Measurements from ENCODE around the gene NUDCD3. TPM values are rescaled to one million over a fixed set of nuclear protein-coding genes. Genes with fewer than 3 reads are reported as not detected.

Gene NUDCD3
- total RNA-seq, 1 donor from 2014 or later = 71.7 TPM

GRCh38 chr7:44470628-44471245 is 19.7 kb downstream of the NUDCD3 start:
- Histone ChIP-seq H3K4me3 (ENCODE audit: low read depth, low read length) (no peak overlapping the region), H3K27me3 (ENCODE audit: control insufficient read depth, insufficient read depth, low read length) (no peaks in the 10 kb centered on the region), H3K36me3 (ENCODE audit: control insufficient read depth, insufficient read depth, low read length) (no peaks in the 10 kb centered on the region)
- no peak for DNase-seq (ENCODE audit: low read depth)
- TF ChIP-seq CTCF (IDR thresholded peaks at IDR 0.05; ENCODE audit: insufficient read depth, low read length, poor library complexity, severe bottlenecking) = no peak

GRCh38 chr7:44470135-44470479 is 20.4 kb downstream of the NUDCD3 start:
- H3K27me3 ChIP-seq (ENCODE audit: control insufficient read depth, insufficient read depth, low read length) = no peaks in the 10 kb centered on the region
- no peaks in the 10 kb centered on the region for H3K36me3 ChIP-seq (ENCODE audit: control insufficient read depth, insufficient read depth, low read length)
- no peak for TF ChIP-seq CTCF (IDR thresholded peaks at IDR 0.05; ENCODE audit: insufficient read depth, low read length, poor library complexity, severe bottlenecking)
- no peak for DNase-seq (ENCODE audit: low read depth)
- no peak overlapping the region for H3K4me3 ChIP-seq (ENCODE audit: low read depth, low read length)

GRCh38 chr7:44469461-44470134 is 20.9 kb downstream of the NUDCD3 start:
- Histone ChIP-seq H3K36me3 (ENCODE audit: control insufficient read depth, insufficient read depth, low read length) (no peaks in the 10 kb centered on the region), H3K27me3 (ENCODE audit: control insufficient read depth, insufficient read depth, low read length) (no peaks in the 10 kb centered on the region), H3K4me3 (ENCODE audit: low read depth, low read length) (no peak overlapping the region)
- no peak for TF ChIP-seq CTCF (IDR thresholded peaks at IDR 0.05; ENCODE audit: insufficient read depth, low read length, poor library complexity, severe bottlenecking)
- DNase-seq (ENCODE audit: low read depth) = no peak

- TF ChIP-seq CTCF (IDR thresholded peaks at IDR 0.05; ENCODE audit: insufficient read depth, low read length, poor library complexity, severe bottlenecking) = no peak
- Histone ChIP-seq H3K4me3 (ENCODE audit: low read depth, low read length) (no peak overlapping the region), H3K36me3 (ENCODE audit: control insufficient read depth, insufficient read depth, low read length) (no peaks in the 10 kb centered on the region), H3K27me3 (ENCODE audit: control insufficient read depth, insufficient read depth, low read length) (no peaks in the 10 kb centered on the region)
- no peak for DNase-seq (ENCODE audit: low read depth)
Measured at GRCh38 chr7:44467217-44467548, 23.3 kb downstream of the NUDCD3 start.

- DNase-seq (ENCODE audit: low read depth) = no peak
- no peaks in the 10 kb centered on the region for H3K36me3 ChIP-seq (ENCODE audit: control insufficient read depth, insufficient read depth, low read length)
- no peak for TF ChIP-seq CTCF (IDR thresholded peaks at IDR 0.05; ENCODE audit: insufficient read depth, low read length, poor library complexity, severe bottlenecking)
Measured at GRCh38 chr7:44466300-44467216, 23.9 kb downstream of the NUDCD3 start.

More at GRCh38 chr7:44466300-44467216, 23.9 kb downstream of the NUDCD3 start:
- Histone ChIP-seq H3K4me3 (ENCODE audit: low read depth, low read length) (no peak overlapping the region), H3K27me3 (ENCODE audit: control insufficient read depth, insufficient read depth, low read length) (no peaks in the 10 kb centered on the region)
